Measurements from ENCODE around the gene LAMC3. TPM values are rescaled to one million over a fixed set of nuclear protein-coding genes. Genes with fewer than 3 reads are reported as not detected.
A peak's percentile ranks its signal among the peaks of the same experiment; 100 is the strongest.

Gene LAMC3
- total RNA-seq, 2 donors from 2014 or later: 0.55 to 156 TPM

DNA sequence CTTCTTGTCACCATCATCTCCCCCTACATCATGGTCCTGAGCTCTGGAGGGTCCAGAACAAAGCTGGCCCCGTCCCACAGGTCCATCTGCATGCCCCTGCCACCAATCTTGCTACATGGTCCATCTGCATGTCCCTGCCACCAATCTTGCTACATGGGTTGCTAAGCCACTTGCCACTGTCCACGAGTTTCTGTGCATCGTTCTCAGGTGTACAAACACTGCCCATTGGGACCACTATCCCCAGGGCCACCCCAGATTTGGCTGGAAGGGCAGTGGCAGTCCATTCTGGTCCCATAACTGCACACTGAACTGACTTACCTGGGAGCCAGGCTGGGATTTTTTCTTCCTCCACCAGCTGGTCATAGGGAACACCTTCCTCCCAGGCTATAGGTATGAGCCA, 8.0 kb upstream of the LAMC3 start:
- H3K27ac ChIP-seq: no peak overlapping the region
- H3K4me3 ChIP-seq: no peak overlapping the region
- TF ChIP-seq, protein P1, sequence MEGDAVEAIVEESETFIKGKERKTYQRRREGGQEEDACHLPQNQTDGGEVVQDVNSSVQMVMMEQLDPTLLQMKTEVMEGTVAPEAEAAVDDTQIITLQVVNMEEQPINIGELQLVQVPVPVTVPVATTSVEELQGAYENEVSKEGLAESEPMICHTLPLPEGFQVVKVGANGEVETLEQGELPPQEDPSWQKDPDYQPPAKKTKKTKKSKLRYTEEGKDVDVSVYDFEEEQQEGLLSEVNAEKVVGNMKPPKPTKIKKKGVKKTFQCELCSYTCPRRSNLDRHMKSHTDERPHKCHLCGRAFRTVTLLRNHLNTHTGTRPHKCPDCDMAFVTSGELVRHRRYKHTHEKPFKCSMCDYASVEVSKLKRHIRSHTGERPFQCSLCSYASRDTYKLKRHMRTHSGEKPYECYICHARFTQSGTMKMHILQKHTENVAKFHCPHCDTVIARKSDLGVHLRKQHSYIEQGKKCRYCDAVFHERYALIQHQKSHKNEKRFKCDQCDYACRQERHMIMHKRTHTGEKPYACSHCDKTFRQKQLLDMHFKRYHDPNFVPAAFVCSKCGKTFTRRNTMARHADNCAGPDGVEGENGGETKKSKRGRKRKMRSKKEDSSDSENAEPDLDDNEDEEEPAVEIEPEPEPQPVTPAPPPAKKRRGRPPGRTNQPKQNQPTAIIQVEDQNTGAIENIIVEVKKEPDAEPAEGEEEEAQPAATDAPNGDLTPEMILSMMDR (IDR thresholded peaks at IDR 0.05): no peak
- no peak for TF ChIP-seq POLR2A (IDR thresholded peaks at IDR 0.05)
- no peak for TF ChIP-seq POLR2AphosphoS5 (IDR thresholded peaks at IDR 0.05)
- no peaks in the 10 kb centered on the region for H3K36me3 ChIP-seq
- intact Hi-C loops (cut with DNase I): no loop called here
- DNase-seq (ENCODE audit: low spot score): no peak
- no peaks in the 10 kb centered on the region for H3K27me3 ChIP-seq (replicated peaks; ENCODE audit: insufficient read depth)
- 84% methylated on average over 3 of the region's 3 CpGs for WGBS
- no peaks in the 10 kb centered on the region for H3K4me1 ChIP-seq (replicated peaks)
- no peaks in the 10 kb centered on the region for H3K9me3 ChIP-seq

DNA sequence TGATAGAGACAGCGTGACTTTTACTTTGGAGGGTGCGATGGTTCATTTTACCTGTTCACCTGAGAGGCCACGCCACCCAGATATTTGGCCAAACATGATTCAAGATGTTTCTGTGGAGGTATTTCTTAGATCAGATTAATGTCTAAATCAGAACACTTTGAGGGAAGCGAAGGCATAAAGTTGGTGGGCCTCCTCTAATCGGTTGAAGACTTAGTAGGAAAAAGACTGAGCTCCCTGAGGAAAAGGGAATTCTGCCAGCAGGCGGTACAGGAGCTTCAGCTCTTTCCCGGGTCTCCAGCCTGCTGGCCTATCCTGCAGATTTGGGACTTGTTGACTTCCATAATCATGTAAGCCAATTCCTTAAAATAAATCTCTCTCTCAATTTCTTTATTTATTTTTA, 7.0 kb upstream of the LAMC3 start:
- no peaks in the 10 kb centered on the region for H3K36me3 ChIP-seq
- WGBS: 84% methylated on average over 7 of the region's 7 CpGs
- no peak overlapping the region for H3K27ac ChIP-seq
- H3K4me3 ChIP-seq: no peak overlapping the region
- intact Hi-C loops (cut with DNase I): no loop called here
- no peak for TF ChIP-seq POLR2A (IDR thresholded peaks at IDR 0.05)
- no peak for TF ChIP-seq POLR2AphosphoS5 (IDR thresholded peaks at IDR 0.05)
- TF ChIP-seq, protein P1 (IDR thresholded peaks at IDR 0.05): no peak
- no peaks in the 10 kb centered on the region for H3K27me3 ChIP-seq (replicated peaks; ENCODE audit: insufficient read depth)
- H3K4me1 ChIP-seq (replicated peaks): no peaks in the 10 kb centered on the region
- H3K9me3 ChIP-seq: no peaks in the 10 kb centered on the region
- no peak for DNase-seq (ENCODE audit: low spot score)

DNA sequence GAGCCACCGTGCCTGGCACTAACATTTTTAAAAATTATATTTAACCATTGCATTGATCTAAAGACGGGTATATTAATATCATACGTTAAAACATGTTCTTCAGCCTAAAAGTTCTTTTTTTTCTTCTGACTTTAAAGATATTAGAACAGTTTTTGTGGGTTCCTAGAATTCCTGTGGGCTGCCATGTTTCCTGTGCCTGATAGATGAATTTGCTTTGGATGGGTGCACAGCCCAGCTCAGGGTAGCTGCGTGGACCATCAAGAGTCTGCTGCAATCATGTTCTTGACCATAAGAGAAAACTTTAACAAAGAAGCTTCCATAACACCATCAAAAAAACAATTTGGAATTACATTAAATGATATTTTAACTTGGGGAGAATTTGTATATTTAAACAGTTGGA, 2.4 kb upstream of the LAMC3 start:
- 88% methylated on average over 4 of the region's 4 CpGs for WGBS
- intact Hi-C loops (cut with DNase I): no loop called here
- Histone ChIP-seq H3K4me3 (no peak overlapping the region), H3K36me3 (no peaks in the 10 kb centered on the region), H3K9me3 (no peaks in the 10 kb centered on the region), H3K27ac (no peak overlapping the region), H3K4me1 (replicated peaks) (no peaks in the 10 kb centered on the region), H3K27me3 (replicated peaks; ENCODE audit: insufficient read depth) (no peaks in the 10 kb centered on the region)
- no peak for TF ChIP-seq POLR2AphosphoS5 (IDR thresholded peaks at IDR 0.05)
- no peak for TF ChIP-seq POLR2A (IDR thresholded peaks at IDR 0.05)
- TF ChIP-seq, protein P1 (IDR thresholded peaks at IDR 0.05): no peak
- no peak for DNase-seq (ENCODE audit: low spot score)

DNA sequence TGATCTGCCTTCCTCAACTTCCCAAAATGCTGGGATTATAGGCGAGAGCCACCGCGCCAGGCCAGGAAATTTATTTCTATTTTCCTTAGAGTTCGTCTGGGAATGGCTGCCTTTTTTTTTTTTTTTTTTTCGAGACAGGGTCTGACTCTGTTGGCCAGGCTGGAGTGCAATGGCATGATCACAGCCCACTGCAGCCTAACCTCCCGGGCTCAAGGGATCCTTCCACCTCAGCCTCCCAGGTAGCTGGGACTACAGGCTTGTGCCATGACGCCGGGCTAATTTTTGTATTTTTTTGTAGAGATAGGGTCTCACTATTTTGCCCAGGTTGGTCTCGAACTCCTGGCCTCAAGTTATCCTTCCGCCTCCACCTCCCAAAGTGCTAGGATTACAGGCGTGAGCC, 888 bp upstream of the LAMC3 start:
- H3K4me1 ChIP-seq (replicated peaks): no peaks in the 10 kb centered on the region
- H3K27ac ChIP-seq: no peak overlapping the region
- intact Hi-C loops (cut with DNase I): loop anchor here (2.0 kb wide), 1 partner anchor 39 kb away; no protein-coding TSS in a partner anchor
- no peak overlapping the region for H3K4me3 ChIP-seq
- WGBS: 91% methylated on average over 11 of the region's 11 CpGs
- no peak for DNase-seq (ENCODE audit: low spot score)
- H3K36me3 ChIP-seq: no peaks in the 10 kb centered on the region
- no peaks in the 10 kb centered on the region for H3K9me3 ChIP-seq
- TF ChIP-seq, protein P1 (IDR thresholded peaks at IDR 0.05): no peak
- TF ChIP-seq POLR2A (IDR thresholded peaks at IDR 0.05): no peak
- TF ChIP-seq POLR2AphosphoS5 (IDR thresholded peaks at IDR 0.05): no peak
- H3K27me3 ChIP-seq (replicated peaks; ENCODE audit: insufficient read depth): no peaks in the 10 kb centered on the region

DNA sequence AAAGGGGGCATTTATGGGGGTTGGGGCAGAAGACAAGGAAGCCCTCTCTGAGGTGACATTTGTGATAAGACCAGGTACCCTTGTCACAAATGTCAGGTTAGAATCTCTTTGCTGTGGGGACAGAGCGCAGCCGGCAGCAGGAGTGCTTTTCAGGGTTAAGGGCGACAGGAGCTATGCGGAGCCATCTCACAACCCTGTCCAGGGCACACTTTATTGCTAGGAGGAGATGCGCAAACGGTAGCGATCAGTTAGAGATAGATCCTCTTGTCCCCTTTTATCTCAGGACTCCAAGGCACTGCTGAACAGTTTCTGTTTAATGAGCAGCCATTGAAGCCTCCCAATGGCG, 438 bp upstream of the LAMC3 start:
- Histone ChIP-seq H3K27ac (no peak overlapping the region), H3K4me3 (peak overlapping the region in 1 of 2 donors; percentile 23), H3K36me3 (no peaks in the 10 kb centered on the region), H3K4me1 (replicated peaks) (no peaks in the 10 kb centered on the region), H3K9me3 (no peaks in the 10 kb centered on the region), H3K27me3 (replicated peaks; ENCODE audit: insufficient read depth) (no peaks in the 10 kb centered on the region)
- 26% methylated on average over 8 of the region's 8 CpGs for WGBS
- intact Hi-C loops (cut with DNase I): loop anchor here (2.0 kb wide), 1 partner anchor 38 kb away; no protein-coding TSS in a partner anchor
- DNase-seq (ENCODE audit: low spot score): no peak
- TF ChIP-seq POLR2AphosphoS5 (IDR thresholded peaks at IDR 0.05): no peak
- TF ChIP-seq, protein P1 (IDR thresholded peaks at IDR 0.05): no peak
- no peak for TF ChIP-seq POLR2A (IDR thresholded peaks at IDR 0.05)

Measured in prostate gland (tissue), 2 donors.